ENCODE measurements around the gene RAB7B.

Gene RAB7B

DNA sequence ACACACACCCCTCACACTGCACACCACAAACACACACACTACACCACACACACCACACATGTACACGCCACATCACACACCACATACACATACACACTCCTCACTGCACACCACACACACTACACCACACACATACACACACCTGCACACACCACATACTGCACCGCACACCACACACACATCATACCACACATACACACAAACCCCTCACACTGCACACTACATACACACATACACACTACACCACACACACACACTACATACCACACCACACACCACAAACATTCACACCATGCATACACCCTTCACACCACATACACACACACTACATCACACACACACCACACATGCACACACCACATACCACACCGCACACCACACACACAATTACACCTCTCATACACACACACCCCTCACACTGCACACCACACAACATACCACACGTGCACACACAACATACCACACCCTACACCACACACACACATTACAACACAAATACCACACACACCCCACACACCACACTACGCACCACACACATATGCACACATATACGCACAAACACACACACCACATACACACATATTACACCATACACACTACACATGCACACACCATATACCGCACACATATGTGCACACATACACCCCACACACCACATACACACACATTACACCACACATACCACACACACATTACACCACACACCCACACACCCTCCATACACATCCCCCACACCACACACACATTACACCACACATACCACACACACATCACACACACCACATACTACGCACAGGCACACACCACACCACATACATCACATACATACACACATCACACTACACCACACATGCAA, 29.6 kb downstream of the RAB7B start:
- no peak for DNase-seq (ENCODE audit: low read depth)

- DNase-seq (ENCODE audit: low read depth): no peak
Measured at GRCh38 chr1:205972491-205973168, 30.6 kb downstream of the RAB7B start.

GRCh38 chr1:205972081-205972480, 31.1 kb downstream of the RAB7B start:
- no peak for DNase-seq (ENCODE audit: low read depth)

DNA sequence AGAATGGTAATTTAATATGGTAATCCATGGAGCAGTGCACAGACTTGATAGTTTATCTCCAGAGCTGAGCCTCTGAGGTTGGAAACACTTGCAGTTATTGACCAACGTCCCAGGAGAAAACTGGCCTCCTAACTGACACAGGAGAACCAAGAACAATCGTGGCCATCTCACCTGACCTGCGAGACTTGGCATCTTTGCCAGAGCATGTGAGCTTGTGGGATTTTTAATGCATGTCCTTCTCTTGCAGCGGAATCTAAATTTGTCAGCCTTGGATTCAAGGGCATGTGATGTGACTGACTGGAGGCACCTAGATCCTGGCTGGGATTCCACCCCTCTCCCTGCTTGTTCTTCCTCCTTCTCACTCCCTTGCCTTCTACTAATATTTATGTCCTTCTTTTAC, 32.1 kb downstream of the RAB7B start:
- no peak for DNase-seq (ENCODE audit: low read depth)

GRCh38 chr1:205970486-205970885, 32.7 kb downstream of the RAB7B start:
- no peak for DNase-seq (ENCODE audit: low read depth)

GRCh38 chr1:205969229-205969628, 34.0 kb downstream of the RAB7B start:
- no peak for DNase-seq (ENCODE audit: low read depth)

GRCh38 chr1:205967554-205968335, 35.5 kb downstream of the RAB7B start:
- DNase-seq (ENCODE audit: low read depth): no peak

DNA sequence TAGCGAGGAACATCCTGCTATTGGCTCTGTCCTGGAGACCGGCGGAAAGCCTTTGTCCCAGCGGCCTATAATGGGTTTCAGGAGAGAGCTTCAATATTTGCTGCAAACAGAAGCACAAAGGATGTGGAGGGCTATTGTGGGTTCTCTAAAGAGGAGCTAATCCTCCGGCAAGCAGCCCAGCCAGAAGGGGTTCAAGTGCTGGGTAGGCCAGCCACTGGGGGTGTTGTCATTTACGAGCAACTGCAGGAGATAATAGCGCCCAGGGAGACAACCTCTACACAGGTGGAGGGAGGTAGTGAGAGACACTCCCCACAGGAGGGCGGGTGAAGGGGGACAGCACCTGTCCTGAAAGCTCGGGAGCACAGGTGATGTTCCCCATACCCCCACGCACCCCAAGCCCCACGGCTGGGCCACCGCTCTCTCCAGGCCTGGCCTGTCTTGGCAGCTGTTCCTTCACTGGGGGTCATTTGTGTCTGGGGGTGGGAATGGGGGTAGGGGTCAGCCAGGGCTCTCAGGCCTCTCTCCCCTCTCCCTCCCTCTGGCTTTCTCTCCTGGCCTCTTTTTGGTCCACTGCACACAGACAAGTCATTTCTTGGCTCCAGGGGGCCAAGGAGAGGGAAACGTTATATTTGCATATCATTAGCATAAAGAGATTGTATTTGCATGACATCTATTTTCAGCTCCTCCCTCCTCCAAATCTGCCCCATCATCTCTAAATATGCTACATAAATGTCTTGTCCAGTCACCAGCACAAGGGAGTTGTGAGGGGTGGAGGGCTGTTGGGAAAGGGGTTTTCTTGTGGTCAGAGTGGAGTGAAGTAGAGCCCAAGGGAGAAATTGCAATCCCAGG, 37.9 kb downstream of the RAB7B start:
- no peak for DNase-seq (ENCODE audit: low read depth)

GRCh38 chr1:205963352-205964155, 39.6 kb downstream of the RAB7B start:
- DNase-seq (ENCODE audit: low read depth): peak; percentile 66

- DNase-seq (ENCODE audit: low read depth): no peak
Measured at GRCh38 chr1:205962821-205963221, 40.4 kb downstream of the RAB7B start.

DNA sequence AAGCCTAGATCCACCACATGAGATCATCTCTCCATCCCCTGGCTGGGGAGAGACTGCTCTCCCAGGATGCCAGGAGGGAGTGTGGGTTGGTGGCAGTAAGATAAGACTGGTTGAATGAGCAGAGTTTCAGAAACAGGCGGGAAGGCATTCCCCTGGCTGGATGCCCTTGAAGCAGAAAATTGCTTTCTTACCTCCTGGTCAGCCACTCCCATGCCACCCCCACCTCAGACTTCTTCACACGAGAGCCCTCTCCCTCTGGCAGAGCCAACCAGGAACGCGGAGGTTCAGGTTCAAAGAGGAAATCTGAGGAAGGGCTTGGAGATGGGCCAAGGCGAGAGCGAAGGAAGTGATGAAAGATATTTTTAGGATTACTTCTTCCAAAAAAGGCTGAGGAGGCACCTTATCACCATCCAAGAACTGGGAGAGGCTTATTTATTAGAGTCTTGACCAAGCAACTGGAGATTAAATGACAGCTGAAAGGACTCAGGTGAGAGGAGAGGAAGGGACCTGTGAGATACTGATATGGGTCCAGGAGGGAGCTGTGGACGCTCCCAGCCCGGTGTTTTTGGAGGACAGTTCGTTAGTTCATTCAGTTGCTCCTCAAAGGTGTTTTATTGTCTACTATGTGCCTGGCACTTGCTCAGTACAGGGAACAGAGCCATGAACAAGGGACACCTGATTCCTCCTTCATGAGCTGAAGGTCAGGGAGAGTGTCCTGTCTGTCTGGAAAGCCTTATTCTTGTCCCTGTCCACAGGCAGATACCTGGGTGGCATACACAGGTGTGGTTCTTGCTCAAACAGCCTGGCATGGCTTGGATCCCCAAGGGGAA, 41.0 kb downstream of the RAB7B start:
- DNase-seq (ENCODE audit: low read depth): no peak

DNA sequence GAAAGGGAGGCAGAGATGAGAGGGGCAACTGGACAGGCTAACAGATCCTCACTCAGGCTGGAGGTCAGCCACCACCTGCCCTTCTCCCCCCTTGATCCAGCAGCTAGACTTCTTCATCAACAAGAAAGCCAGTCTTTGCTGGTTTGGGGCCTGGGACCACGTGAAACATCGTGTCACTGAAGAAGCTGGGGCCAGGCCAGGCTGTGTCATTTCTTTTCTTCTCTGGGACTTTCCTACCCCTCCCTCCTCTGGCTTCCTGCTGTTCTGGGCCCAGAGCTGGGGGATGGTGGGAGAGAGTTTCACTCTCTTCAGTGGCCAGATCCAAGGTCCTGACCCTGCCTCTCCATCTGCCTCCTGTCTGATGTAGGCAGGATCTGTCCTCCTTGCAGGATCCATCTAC, 41.8 kb downstream of the RAB7B start:
- DNase-seq (ENCODE audit: low read depth): no peak

- no peak for DNase-seq (ENCODE audit: low read depth)
Measured at GRCh38 chr1:205959789-205960188, 43.4 kb downstream of the RAB7B start.

GRCh38 chr1:205955499-205955898, 47.7 kb downstream of the RAB7B start:
- no peak for DNase-seq (ENCODE audit: low read depth)

DNA sequence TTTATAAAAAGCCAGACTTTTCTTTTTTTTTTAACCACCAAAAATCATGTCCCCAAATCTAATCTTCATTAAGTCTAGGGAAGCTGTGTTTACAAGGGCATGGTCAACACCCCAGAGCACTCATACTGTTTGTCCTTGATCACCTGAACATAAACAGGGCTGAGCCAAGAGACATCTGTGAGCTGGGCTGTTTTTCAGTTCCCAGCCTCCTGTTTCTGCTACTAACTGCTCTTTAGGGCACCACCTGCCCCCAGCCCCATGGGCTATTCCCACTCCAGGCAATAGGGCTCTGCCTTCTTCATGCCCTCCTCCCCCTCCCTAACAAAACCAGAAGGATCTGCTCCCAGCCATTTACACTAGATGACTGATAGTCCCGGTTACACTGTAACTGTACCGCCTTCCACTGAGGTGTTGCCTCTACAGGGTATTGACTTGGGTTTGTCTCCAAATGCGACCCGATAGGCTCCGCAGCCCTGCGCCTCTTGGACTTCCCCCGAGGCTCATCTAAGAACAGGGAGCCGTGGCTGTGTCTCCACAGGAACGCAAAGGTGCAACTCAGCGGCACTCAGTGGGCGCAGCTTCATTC, 48.3 kb downstream of the RAB7B start:
- DNase-seq (ENCODE audit: low read depth): no peak

GRCh38 chr1:205951746-205952145, 51.4 kb downstream of the RAB7B start:
- no peak for DNase-seq (ENCODE audit: low read depth)

DNA sequence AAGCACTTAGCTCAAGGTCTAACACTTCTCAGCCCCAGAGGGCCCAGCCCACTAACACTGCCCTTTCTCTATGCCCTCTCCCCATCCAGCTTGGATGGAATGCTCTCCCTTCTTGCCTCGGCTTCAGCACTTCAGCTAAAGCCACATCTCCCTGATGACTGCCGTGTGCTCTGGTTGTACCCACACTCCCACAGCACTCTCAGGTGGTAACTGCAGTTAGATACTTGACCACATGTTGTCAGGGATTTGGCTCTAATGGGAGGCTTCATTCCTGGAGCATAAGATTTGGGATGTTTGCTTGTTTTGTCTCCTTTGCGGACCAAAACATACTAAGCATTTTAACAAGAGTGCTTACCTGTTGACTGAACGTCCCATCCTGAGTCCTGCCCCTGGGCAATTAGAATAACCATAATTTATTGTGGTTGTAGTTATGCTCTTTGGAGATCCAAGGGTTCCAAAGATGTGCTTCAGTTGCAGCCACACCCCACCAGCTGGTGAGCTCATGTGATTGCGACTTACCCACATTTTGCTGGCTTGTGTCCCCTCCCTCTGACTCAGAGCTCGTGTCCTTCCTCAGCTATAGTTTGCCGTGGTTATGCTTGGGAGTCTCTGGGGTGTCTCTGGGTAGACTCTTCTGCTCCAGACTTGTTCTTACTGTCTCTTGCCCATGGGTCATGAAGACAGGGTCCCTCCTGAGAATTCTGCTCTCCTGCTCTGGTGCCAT, 52.2 kb downstream of the RAB7B start:
- DNase-seq (ENCODE audit: low read depth): peak; percentile 70

- DNase-seq (ENCODE audit: low read depth): peak; percentile 73
Measured at GRCh38 chr1:205950280-205950679, 52.9 kb downstream of the RAB7B start.

- no peak for DNase-seq (ENCODE audit: low read depth)
Measured at GRCh38 chr1:205949753-205950152, 53.4 kb downstream of the RAB7B start.
